Activated CD8-positive, alpha-beta T cell treated with anti-CD3 and anti-CD28 coated beads for 36 hours (primary cell): ENCODE measurements around the gene BTBD6. TPM values are rescaled to one million over a fixed set of nuclear protein-coding genes. Genes with fewer than 3 reads are reported as not detected.

Source experiments
- ATAC-seq: fragments of 200-7000 bp; cut with Tn5 transposase; one replicate; pipeline ENCODE4 v1.10.0; 2021; ENCODE audit warnings: mild to moderate bottlenecking, moderate library complexity
- CTCF ChIA-PET: fragments of 350-600 bp; sonication (Branson Sonifier 250); formaldehyde crosslinking; loops from one replicate; lab custom pipeline; 2021; ENCODE audit warnings: antibody characterized with exemption; lab: Charles Lee
- POLR2A ChIA-PET: fragments of 350-600 bp; sonication (Branson Sonifier 250); formaldehyde crosslinking; loops from one replicate; lab custom pipeline; 2021; ENCODE audit warnings: antibody characterized with exemption; lab: Charles Lee
- DNase-seq: peaks from one replicate; pipeline ENCODE4 v3.0.0-alpha.2; 2020
- H3K27ac Mint-ChIP-seq: one replicate; pipeline ENCODE4 v1.8.0; 2021; ENCODE audit warnings: mild to moderate bottlenecking, mixed read lengths
- H3K27me3 Mint-ChIP-seq: one replicate; pipeline ENCODE4 v1.8.0; 2021; ENCODE audit warnings: mixed read lengths
- H3K36me3 Mint-ChIP-seq: one replicate; pipeline ENCODE4 v1.8.0; 2021; ENCODE audit warnings: low read depth, mixed read lengths
- H3K4me1 Mint-ChIP-seq: one replicate; pipeline ENCODE4 v1.8.0; 2021; ENCODE audit warnings: low read depth, mixed read lengths
- H3K4me3 Mint-ChIP-seq: one replicate; pipeline ENCODE4 v1.8.0; 2021; ENCODE audit warnings: mild to moderate bottlenecking, moderate library complexity, mixed read lengths
- H3K9me3 Mint-ChIP-seq: one replicate; pipeline ENCODE4 v1.8.0; 2021; ENCODE audit warnings: mixed read lengths
- CTCF ChIP-seq: fragments of 200-600 bp; IDR thresholded peaks from one replicate; pipeline ENCODE4 v1.8.0; 2022; ENCODE audit warnings: antibody characterized with exemption, mild to moderate bottlenecking
- intact Hi-C: fragments of 100-400 bp; cut with micrococcal nuclease; formaldehyde crosslinking; loops from one replicate; pipeline ENCODE4 v1.10.0; 2022
- total RNA-seq, 2 experiments: library from RNA; stranded (reverse); gene quantifications; one replicate each; pipeline ENCODE4 v1.2.3, GENCODE V29; 2021

Gene BTBD6
- total RNA-seq, 2 experiments from 2014 or later = 24.7 to 26.7 TPM

- Mint-ChIP-seq H3K4me3 (no peak overlapping the region), H3K27ac (no peak overlapping the region), H3K27me3 (no peaks in the 10 kb centered on the region), H3K4me1 (no peaks in the 10 kb centered on the region), H3K9me3 (no peaks in the 10 kb centered on the region), H3K36me3 (no peaks in the 10 kb centered on the region)
- ATAC-seq (no peak), DNase-seq (no peak)
- POLR2A ChIA-PET = no interaction called here
- intact Hi-C loops = no loop called here
- CTCF ChIA-PET = no interaction called here
- no peak for TF ChIP-seq CTCF
Measured at GRCh38 chr14:105210266-105211025, 37.9 kb upstream of the BTBD6 start.

GRCh38 chr14:105211086-105211757, 37.1 kb upstream of the BTBD6 start:
- DNase-seq = no peak
- Mint-ChIP-seq H3K4me1 (no peaks in the 10 kb centered on the region), H3K27me3 (no peaks in the 10 kb centered on the region), H3K36me3 (no peaks in the 10 kb centered on the region), H3K27ac (no peak overlapping the region), H3K4me3 (no peak overlapping the region), H3K9me3 (no peaks in the 10 kb centered on the region)
- intact Hi-C loops = no loop called here
- CTCF ChIA-PET = no interaction called here
- no peak for ATAC-seq
- POLR2A ChIA-PET = no interaction called here
- TF ChIP-seq CTCF = no peak

GRCh38 chr14:105211758-105212089, 36.6 kb upstream of the BTBD6 start:
- Mint-ChIP-seq H3K36me3 (no peaks in the 10 kb centered on the region), H3K9me3 (no peaks in the 10 kb centered on the region), H3K4me1 (no peaks in the 10 kb centered on the region), H3K27ac (no peak overlapping the region), H3K4me3 (no peak overlapping the region), H3K27me3 (no peaks in the 10 kb centered on the region)
- POLR2A ChIA-PET = no interaction called here
- intact Hi-C loops = no loop called here
- DNase-seq (no peak), ATAC-seq (no peak)
- TF ChIP-seq CTCF = no peak
- CTCF ChIA-PET = no interaction called here

GRCh38 chr14:105212541-105213300, 35.6 kb upstream of the BTBD6 start:
- H3K9me3 Mint-ChIP-seq = no peaks in the 10 kb centered on the region
- ATAC-seq (no peak), DNase-seq (no peak)
- POLR2A ChIA-PET = no interaction called here
- no peaks in the 10 kb centered on the region for H3K36me3 Mint-ChIP-seq
- H3K4me3 Mint-ChIP-seq = no peak overlapping the region
- H3K4me1 Mint-ChIP-seq = no peaks in the 10 kb centered on the region
- H3K27me3 Mint-ChIP-seq = no peaks in the 10 kb centered on the region
- CTCF ChIA-PET = interaction anchor here (1.9 kb wide), 1 partner anchor 9 kb away, joined by 8 read pairs; no protein-coding TSS in a partner anchor
- intact Hi-C loops = no loop called here
- no peak for TF ChIP-seq CTCF
- no peak overlapping the region for H3K27ac Mint-ChIP-seq
